DMS 273 treated with DMSO at 0.1 percent for 48 hours (cell line): ENCODE data around the gene GAMT.

Experiments
- DNase-seq: peaks from one replicate; lab custom pipeline; 2025; lab: John Stamatoyannopoulos, UW

The GAMT gene

GRCh38 chr19:1384085-1384462 is 17.3 kb downstream of the GAMT start:
- DNase-seq = no peak

GRCh38 chr19:1383312-1384084 is 17.8 kb downstream of the GAMT start, which contains the start of gene NDUFS7:
Gene NDUFS7, plus strand, starts transcription at chr19:1383907. Its CDS starts 20 bp downstream, at chr19:1383927.
- DNase-seq = peak; percentile 78

- DNase-seq = no peak
These were observed 18.4 kb downstream of the GAMT start for GRCh38 chr19:1383017-1383311.

GRCh38 chr19:1382250-1382649 is 19.1 kb downstream of the GAMT start:
- DNase-seq = no peak

GRCh38 chr19:1379961-1380489 is 21.3 kb downstream of the GAMT start:
- DNase-seq = no peak

GRCh38 chr19:1379126-1379905 is 22.0 kb downstream of the GAMT start:
- no peak for DNase-seq

GRCh38 chr19:1377965-1378785 is 23.2 kb downstream of the GAMT start:
- DNase-seq = no peak

GRCh38 chr19:1377176-1377964 is 24.0 kb downstream of the GAMT start:
- no peak for DNase-seq

GRCh38 chr19:1376415-1376805 is 24.9 kb downstream of the GAMT start:
- no peak for DNase-seq

- DNase-seq = no peak
These were observed 27.1 kb downstream of the GAMT start for GRCh38 chr19:1374250-1374577.

GRCh38 chr19:1373534-1374249 is 27.6 kb downstream of the GAMT start:
- no peak for DNase-seq

- DNase-seq = no peak
These were observed 28.3 kb downstream of the GAMT start for GRCh38 chr19:1373042-1373533.

- no peak for DNase-seq
These were observed 30.6 kb downstream of the GAMT start for GRCh38 chr19:1370579-1371361.

- no peak for DNase-seq
These were observed 32.0 kb downstream of the GAMT start for GRCh38 chr19:1369214-1369805.

- DNase-seq = no peak
These were observed 34.2 kb downstream of the GAMT start for GRCh38 chr19:1366899-1367870.

- DNase-seq = no peak
These were observed 35.0 kb downstream of the GAMT start for GRCh38 chr19:1366296-1366695.

GRCh38 chr19:1365319-1366269 is 35.7 kb downstream of the GAMT start:
- DNase-seq = no peak
